Neural crest cell (in vitro differentiated cells): Measurements from ENCODE around the gene BCDIN3D. TPM values are rescaled to one million over a fixed set of nuclear protein-coding genes. Genes with fewer than 3 reads are reported as not detected.

Experiments used
- DNase-seq: peaks from one replicate; pipeline ENCODE4 v3.0.0; 2021; ENCODE audit warnings: low read depth, mixed read lengths, low spot score
- H3K27ac Mint-ChIP-seq: one replicate; pipeline ENCODE4 v1.8.0; 2021; ENCODE audit warnings: mild to moderate bottlenecking, mixed read lengths; ENCODE audit not compliant: unreplicated experiment
- H3K27me3 Mint-ChIP-seq: 2 replicates; pipeline ENCODE4 v1.8.0; 2021; ENCODE audit warnings: low read depth, mild to moderate bottlenecking, mixed read lengths
- H3K36me3 Mint-ChIP-seq: 2 replicates; pipeline ENCODE4 v1.8.0; 2021; ENCODE audit warnings: low read depth, mild to moderate bottlenecking, mixed read lengths
- H3K4me1 Mint-ChIP-seq: 2 replicates; pipeline ENCODE4 v1.8.0; 2021; ENCODE audit warnings: mixed read lengths
- H3K4me3 Mint-ChIP-seq: one replicate; pipeline ENCODE4 v1.8.0; 2021; ENCODE audit warnings: mild to moderate bottlenecking, mixed read lengths
- H3K9me3 Mint-ChIP-seq: 2 replicates; pipeline ENCODE4 v1.8.0; 2021; ENCODE audit warnings: mixed read lengths
- total RNA-seq: library from RNA; stranded (reverse); gene quantifications from 2 replicates; pipeline ENCODE4 v1.2.1, GENCODE V29; 2021
- TF ChIP-seq, protein P1 (sequence below): fragments of 200-600 bp; sonication (generic); conservative IDR thresholded peaks from 2 replicates; pipeline ENCODE4 v1.5.0; 2021; ENCODE audit warnings: antibody characterized with exemption, mild to moderate bottlenecking

BCDIN3D gene
- total RNA-seq, 1 donor from 2014 or later = 7.9 TPM

DNA sequence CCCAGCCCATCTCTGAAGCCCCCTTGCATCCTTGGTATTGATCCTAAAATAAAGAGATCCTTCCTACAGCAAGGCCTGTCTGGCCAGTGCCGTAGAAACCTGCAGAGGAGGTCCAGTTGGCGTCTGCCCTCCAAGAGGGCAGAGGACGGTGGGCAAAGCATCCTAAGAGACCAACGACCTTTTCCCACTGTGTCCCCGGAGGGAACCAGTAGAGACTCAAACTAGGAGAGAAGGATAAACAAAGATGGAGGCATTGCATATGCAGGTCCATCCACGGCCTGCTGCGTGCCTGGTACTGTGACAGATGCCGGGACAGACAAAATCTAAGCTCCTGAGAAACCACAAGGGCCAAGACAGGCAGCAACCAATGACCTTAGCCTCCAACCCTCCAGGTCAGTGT, 18.5 kb downstream of the BCDIN3D start:
- TF ChIP-seq, protein P1, sequence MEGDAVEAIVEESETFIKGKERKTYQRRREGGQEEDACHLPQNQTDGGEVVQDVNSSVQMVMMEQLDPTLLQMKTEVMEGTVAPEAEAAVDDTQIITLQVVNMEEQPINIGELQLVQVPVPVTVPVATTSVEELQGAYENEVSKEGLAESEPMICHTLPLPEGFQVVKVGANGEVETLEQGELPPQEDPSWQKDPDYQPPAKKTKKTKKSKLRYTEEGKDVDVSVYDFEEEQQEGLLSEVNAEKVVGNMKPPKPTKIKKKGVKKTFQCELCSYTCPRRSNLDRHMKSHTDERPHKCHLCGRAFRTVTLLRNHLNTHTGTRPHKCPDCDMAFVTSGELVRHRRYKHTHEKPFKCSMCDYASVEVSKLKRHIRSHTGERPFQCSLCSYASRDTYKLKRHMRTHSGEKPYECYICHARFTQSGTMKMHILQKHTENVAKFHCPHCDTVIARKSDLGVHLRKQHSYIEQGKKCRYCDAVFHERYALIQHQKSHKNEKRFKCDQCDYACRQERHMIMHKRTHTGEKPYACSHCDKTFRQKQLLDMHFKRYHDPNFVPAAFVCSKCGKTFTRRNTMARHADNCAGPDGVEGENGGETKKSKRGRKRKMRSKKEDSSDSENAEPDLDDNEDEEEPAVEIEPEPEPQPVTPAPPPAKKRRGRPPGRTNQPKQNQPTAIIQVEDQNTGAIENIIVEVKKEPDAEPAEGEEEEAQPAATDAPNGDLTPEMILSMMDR = no peak
- Mint-ChIP-seq H3K4me1 (peaks cover 54% of the 10 kb centered on the region), H3K27me3 (no peaks in the 10 kb centered on the region), H3K36me3 (no peaks in the 10 kb centered on the region), H3K4me3 (peak overlapping the region; percentile 83), H3K9me3 (no peaks in the 10 kb centered on the region), H3K27ac (no peak overlapping the region)
- DNase-seq = no peak

DNA sequence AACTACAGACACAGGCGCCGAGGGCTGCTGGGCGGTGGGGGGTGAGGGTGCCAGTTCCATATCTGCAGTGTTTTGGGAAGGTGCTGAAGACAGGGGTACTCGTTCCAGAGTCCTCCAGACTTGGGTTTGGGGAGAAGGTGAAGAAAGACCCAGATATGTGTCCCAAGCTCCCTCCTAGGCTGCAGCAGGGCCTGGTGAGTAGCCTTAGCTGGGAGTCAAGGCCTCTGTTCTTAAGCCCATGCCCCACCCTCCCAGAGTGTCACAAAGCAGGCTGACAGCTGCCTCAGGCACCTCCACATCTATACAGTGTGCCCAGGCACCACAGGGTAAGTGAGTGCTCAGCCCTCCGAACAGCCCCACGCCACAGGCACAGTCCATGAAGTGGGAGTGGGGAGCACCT, 19.0 kb downstream of the BCDIN3D start:
- TF ChIP-seq, protein P1 = no peak
- Mint-ChIP-seq H3K4me1 (peaks cover 49% of the 10 kb centered on the region), H3K9me3 (no peaks in the 10 kb centered on the region), H3K4me3 (peak overlapping the region; percentile 83), H3K27ac (no peak overlapping the region), H3K36me3 (no peaks in the 10 kb centered on the region), H3K27me3 (no peaks in the 10 kb centered on the region)
- no peak for DNase-seq

DNA sequence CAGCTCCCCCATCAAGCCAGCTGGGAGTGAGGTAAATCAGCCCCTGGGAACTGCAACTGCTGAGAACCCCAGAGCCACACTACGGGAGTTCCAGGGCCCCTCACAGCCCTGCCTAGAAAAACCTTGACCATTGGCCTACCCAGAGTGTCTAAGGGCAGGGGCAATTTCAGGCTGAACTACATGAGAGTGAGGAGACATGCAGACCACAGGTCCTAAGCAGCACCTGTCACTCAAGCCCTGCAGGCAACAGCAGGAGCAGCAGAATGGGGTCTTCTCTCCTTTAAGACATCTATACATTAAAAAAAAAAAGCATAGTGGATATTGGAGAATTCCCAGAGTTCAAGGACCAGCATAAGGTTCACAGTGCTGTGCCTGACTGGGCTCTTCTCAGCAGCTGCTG, 19.6 kb downstream of the BCDIN3D start:
- Mint-ChIP-seq H3K27ac (no peak overlapping the region), H3K36me3 (no peaks in the 10 kb centered on the region)

DNA sequence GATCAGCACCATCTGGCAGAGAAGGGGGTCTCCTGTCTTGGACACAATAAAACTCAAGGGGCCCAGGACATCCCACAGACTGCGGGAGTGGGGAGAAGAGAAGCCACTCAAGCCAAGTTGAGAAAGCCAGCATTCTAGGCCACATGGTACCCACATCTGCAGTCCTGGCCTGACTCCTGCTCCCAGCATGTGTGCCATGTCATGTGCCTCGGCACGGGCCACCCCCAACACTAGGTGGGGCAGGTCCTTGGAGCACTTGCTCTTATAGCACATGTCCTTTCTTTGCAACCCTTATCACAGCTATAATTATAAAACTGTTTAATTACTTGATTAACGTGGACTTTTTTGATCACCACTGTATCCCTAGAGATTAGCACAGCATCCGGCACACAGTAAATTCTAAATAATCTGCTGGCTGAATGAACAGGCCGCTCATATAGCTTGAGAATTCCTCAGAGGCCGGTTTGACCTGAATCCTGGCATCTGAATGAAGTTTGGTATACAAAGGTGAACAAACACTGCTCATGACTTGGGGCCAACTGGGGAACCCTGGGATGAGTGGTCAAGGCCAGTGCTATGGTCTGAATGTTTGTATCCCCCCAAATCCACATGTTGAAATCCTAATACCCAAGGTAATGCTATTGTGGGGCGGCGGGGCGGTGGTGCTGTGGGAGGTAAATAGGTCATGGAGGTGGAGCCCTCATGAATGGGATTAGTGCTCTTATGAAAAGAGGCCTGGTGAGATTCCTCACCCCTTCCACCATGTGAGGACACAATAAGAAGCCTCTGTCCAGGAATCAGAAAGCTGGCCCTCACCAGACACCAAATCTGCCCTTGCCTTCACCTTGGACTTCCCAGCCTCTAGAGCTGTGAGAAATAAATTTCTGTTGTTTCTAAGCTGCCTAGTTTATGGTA, 21.3 kb downstream of the BCDIN3D start:
- Mint-ChIP-seq H3K27me3 (no peaks in the 10 kb centered on the region), H3K4me1 (peaks cover 33% of the 10 kb centered on the region), H3K36me3 (peaks cover 3% of the 10 kb centered on the region), H3K9me3 (no peaks in the 10 kb centered on the region), H3K27ac (no peak overlapping the region), H3K4me3 (peak overlapping the region; percentile 26)
- DNase-seq = no peak
- TF ChIP-seq, protein P1 = no peak

More for the DNA sequence above, 19.6 kb downstream of the BCDIN3D start:
- Mint-ChIP-seq H3K27me3 (no peaks in the 10 kb centered on the region), H3K4me1 (peaks cover 43% of the 10 kb centered on the region), H3K4me3 (peak overlapping the region; percentile 19), H3K9me3 (no peaks in the 10 kb centered on the region)
- TF ChIP-seq, protein P1 = no peak
- DNase-seq = no peak

DNA sequence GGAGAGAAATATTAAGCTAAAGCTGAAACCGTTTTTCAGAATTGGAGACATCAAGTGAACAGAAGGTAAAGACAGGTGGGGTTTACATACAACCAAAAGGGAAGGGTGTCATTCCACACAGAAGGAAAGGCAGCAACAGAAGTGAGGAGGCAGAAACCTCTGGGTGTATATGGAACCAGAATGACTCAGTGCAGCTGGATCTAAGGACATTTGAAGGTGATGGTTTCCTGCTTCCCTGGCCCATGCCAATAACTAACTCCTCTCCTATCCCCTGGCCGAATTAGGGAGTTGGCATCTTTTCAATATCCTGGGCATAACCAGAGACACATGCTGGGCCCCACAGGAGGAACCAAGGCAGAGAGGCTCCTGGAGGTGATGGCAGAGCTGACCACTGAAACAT, 23.1 kb downstream of the BCDIN3D start:
- no peaks in the 10 kb centered on the region for H3K9me3 Mint-ChIP-seq
- H3K27ac Mint-ChIP-seq = no peak overlapping the region
- peaks cover 8% of the 10 kb centered on the region for H3K36me3 Mint-ChIP-seq
- peak overlapping the region; percentile 11 for H3K4me3 Mint-ChIP-seq
- TF ChIP-seq, protein P1 = no peak
- H3K4me1 Mint-ChIP-seq = peaks cover 24% of the 10 kb centered on the region
- no peak for DNase-seq
- no peaks in the 10 kb centered on the region for H3K27me3 Mint-ChIP-seq
